Tibial artery (tissue), 4 donors: ENCODE results near the gene TGIF1.

Experiments used
- DNase-seq, 2 donors: peaks; one replicate each; pipeline ENCODE4 v3.0.0-alpha.2; 2019
- H3K27ac ChIP-seq, 2 donors: fragments of 200-600 bp; sonication (generic) in 1 of 2; 1 replicate in 1 of 2; 2 replicates in 1 of 2; pipeline ENCODE4 v1.5.1; 2018 to 2019; ENCODE audit warnings: mild to moderate bottlenecking in 1 of 2
- H3K27me3 ChIP-seq, 2 donors: fragments of 200-600 bp; sonication (generic) in 1 of 2; one replicate each; pipeline versions ENCODE4 v1.5.1 to v1.6.0; 2016 to 2019
- H3K36me3 ChIP-seq, 3 donors: fragments of 200-600 bp; sonication (generic) in 2 of 3; one replicate each; pipeline ENCODE4 v1.5.1; 2016 to 2019; ENCODE audit warnings: mild to moderate bottlenecking in 2 of 3
- H3K4me1 ChIP-seq, 4 donors: fragments of 200-600 bp; sonication (generic) in 2 of 4; 1 replicate in 3 of 4; 2 replicates in 1 of 4; pipeline ENCODE4 v1.5.1; 2016 to 2019
- H3K4me3 ChIP-seq, 2 donors: fragments of 200-600 bp; sonication (generic) in 1 of 2; 1 replicate in 1 of 2; 2 replicates in 1 of 2; pipeline ENCODE4 v1.5.1; 2018 to 2019; ENCODE audit warnings: mild to moderate bottlenecking in 2 of 2
- H3K9me3 ChIP-seq, 3 donors: fragments of 200-600 bp; sonication (generic) in 1 of 3; one replicate each; pipeline ENCODE4 v1.5.1; 2016 to 2019
- CTCF ChIP-seq, 2 experiments: fragments of 200-600 bp in 1 of 2; fragments of 450-650 bp in 1 of 2; IDR thresholded peaks; one replicate each; pipeline ENCODE4 v1.5.1; 2017 to 2019; ENCODE audit warnings: antibody characterized with exemption in 2 of 2, mild to moderate bottlenecking in 1 of 2, moderate library complexity in 1 of 2
- intact Hi-C: fragments of 100-400 bp; cut with DNase I; formaldehyde crosslinking; loops from one replicate; pipeline ENCODE4 v1.15.0; 2023; ENCODE audit warnings: low total_unique reads

The TGIF1 gene

DNA sequence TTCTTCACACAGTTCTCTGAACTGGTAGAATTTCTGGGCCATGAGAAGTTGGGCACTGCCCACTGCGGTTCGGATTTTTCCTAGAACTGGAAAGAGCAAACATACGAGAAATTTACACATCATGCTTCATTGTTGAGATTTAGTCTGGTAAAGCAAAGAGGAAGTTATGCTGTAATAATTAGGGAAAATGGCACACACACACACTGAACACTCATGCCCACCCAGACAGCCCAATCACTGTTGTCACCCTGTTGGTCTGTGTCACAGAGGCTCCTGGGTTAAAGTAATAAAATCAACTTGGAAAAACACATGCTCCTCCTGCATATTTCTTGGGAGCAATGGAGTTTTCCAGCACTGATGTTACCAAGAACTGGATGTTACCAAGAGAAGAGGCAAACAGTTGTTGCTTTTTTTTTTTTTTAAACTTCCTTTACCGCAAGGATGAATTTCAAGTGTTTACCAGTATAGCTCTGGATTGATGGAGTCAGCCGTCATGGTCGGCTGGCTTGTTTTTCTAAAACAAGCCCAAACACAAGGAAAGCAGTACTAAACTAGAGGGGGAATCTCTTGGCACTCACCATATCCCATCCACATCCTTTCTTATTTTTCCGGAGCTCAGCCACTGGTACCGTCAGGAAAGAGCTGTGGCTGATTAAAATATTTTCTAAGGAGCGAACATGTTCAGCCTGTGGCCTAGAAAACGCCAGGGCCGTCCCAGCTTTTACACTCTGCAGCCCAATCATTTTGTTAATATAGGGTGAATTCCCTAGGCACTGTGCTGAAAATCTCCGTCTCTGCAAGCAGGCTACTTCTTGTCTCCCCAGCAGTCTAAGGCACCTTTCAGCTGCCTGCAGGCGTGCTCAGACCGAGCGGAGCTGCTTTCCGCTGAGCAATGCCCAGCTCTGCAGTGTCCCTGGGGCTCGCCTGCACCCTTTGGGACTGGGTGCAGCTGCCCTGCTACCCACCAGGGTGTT, 58.9 kb downstream of the TGIF1 start:
- intact Hi-C loops: no loop called here
- Histone ChIP-seq H3K27ac (no peak overlapping the region), H3K36me3 (no peaks in the 10 kb centered on the region), H3K27me3 (no peaks in the 10 kb centered on the region), H3K9me3 (no peaks in the 10 kb centered on the region), H3K4me3 (no peak overlapping the region), H3K4me1 (peaks cover 0 to 6% (median 2%) of the 10 kb centered on the region in 4 donors)
- no peak for DNase-seq
- no peak for TF ChIP-seq CTCF (IDR thresholded peaks at IDR 0.05)
